Forelimb muscle (tissue), 1 donor: ENCODE results near the gene DPY19L2. TPM values are rescaled to one million over a fixed set of nuclear protein-coding genes. Genes with fewer than 3 reads are reported as not detected.
"Not testable (repeated sequence)": the region's sequence is repeated elsewhere in the genome, so short reads cannot be mapped to it uniquely, and the experiment has no call there.

Experiments
- DNase-seq: peaks from one replicate; pipeline ENCODE4 v3.0.0-alpha.2; 2013; ENCODE audit warnings: low read depth
- polyA plus RNA-seq: library from polyadenylated mRNA; unstranded; fragments of 120-200 nt; gene quantifications from one replicate; pipeline ENCODE4 v1.2.1, GENCODE V29; 2013; ENCODE audit not compliant: insufficient read length

Gene DPY19L2
- polyA plus RNA-seq, 1 donor = 10.4 TPM

GRCh38 chr12:63537838-63538237 lies 130.5 kb downstream of the DPY19L2 start:
- not testable (repeated sequence) for DNase-seq

GRCh38 chr12:63529641-63530040 lies 138.7 kb downstream of the DPY19L2 start:
- DNase-seq = not testable (repeated sequence)

GRCh38 chr12:63525831-63526230 lies 142.5 kb downstream of the DPY19L2 start:
- DNase-seq = no peak

- no peak for DNase-seq
Observed at GRCh38 chr12:63521706-63522105, 146.6 kb downstream of the DPY19L2 start.

Other genes with a start within 250 kb of the DPY19L2 start
- 17.5 TPM for gene RXYLT1, start 111.4 kb upstream of the DPY19L2 start, polyA plus RNA-seq
- gene SRGAP1, start 176.2 kb upstream of the DPY19L2 start, polyA plus RNA-seq = 5.9 TPM